OCI-LY7 (cell line): Measurements from ENCODE around the gene HS1BP3. TPM values are rescaled to one million over a fixed set of nuclear protein-coding genes. Genes with fewer than 3 reads are reported as not detected.

Experiments used
- BruUV-seq: library from RNA; stranded (reverse); fragments of 400-500 nt; replicated peaks from 2 replicates; lab custom pipeline; 2021; lab: Mats Ljungman, UMichigan
- CTCF ChIA-PET: fragments of 300-600 bp; sonication (Branson Sonifier 250); formaldehyde crosslinking; loops from one replicate; lab custom pipeline; 2022; ENCODE audit warnings: antibody characterized with exemption; ENCODE audit not compliant: unreplicated experiment; lab: Charles Lee
- POLR2A ChIA-PET: fragments of 300-600 bp; sonication (Branson Sonifier 250); formaldehyde crosslinking; loops from one replicate; lab custom pipeline; 2022; ENCODE audit warnings: antibody characterized with exemption; lab: Charles Lee
- DNase-seq: peaks from one replicate; pipeline ENCODE4 v3.0.0-alpha.2; 2015; ENCODE audit warnings: low spot score
- H2AFZ ChIP-seq: fragments of 200-600 bp; sonication (generic), shearing (Covaris generic); 2 replicates; pipeline ENCODE4 v1.6.1; 2014; ENCODE audit warnings: mild to moderate bottlenecking, antibody characterized with exemption, low read length, moderate library complexity
- H3K27ac ChIP-seq: fragments of 200-600 bp; sonication (generic); 2 replicates; pipeline ENCODE4 v1.5.1; 2014; ENCODE audit warnings: mixed run types, low read depth, mild to moderate bottlenecking, moderate library complexity, low read length, inconsistent platforms; ENCODE audit not compliant: poor library complexity, severe bottlenecking
- H3K36me3 ChIP-seq: fragments of 200-600 bp; sonication (generic); 2 replicates; pipeline ENCODE4 v1.6.1; 2014; ENCODE audit warnings: mild to moderate bottlenecking, antibody characterized with exemption, low read length, moderate library complexity, mixed read lengths; ENCODE audit not compliant: insufficient read depth
- H3K4me1 ChIP-seq: fragments of 200-600 bp; sonication (generic); 2 replicates; pipeline ENCODE4 v1.5.1; 2014; ENCODE audit warnings: mild to moderate bottlenecking, low read length; ENCODE audit not compliant: insufficient read depth, poor library complexity, severe bottlenecking
- H3K4me2 ChIP-seq: fragments of 200-600 bp; sonication (generic); 2 replicates; pipeline ENCODE4 v1.6.1; 2014; ENCODE audit warnings: mild to moderate bottlenecking, low read length
- H3K4me3 ChIP-seq: fragments of 200-600 bp; sonication (generic); 2 replicates; pipeline ENCODE4 v1.5.1; 2014; ENCODE audit warnings: mild to moderate bottlenecking, low read depth, low read length; ENCODE audit not compliant: poor library complexity, severe bottlenecking
- H3K79me2 ChIP-seq: fragments of 200-600 bp; sonication (generic); 2 replicates; pipeline ENCODE4 v1.6.1; 2016; ENCODE audit warnings: low read depth, mild to moderate bottlenecking, low read length, moderate library complexity, mixed read lengths; ENCODE audit not compliant: insufficient read depth
- H3K9me2 ChIP-seq: fragments of 200-600 bp; sonication (generic); 2 replicates; pipeline ENCODE4 v1.6.1; 2016; ENCODE audit warnings: mild to moderate bottlenecking, low read length, mixed read lengths; ENCODE audit not compliant: insufficient read depth
- H3K9me3 ChIP-seq: fragments of 200-600 bp; sonication (generic); 2 replicates; pipeline ENCODE4 v1.6.1; 2014; ENCODE audit warnings: mild to moderate bottlenecking, mixed run types, low read length, mixed read lengths
- H4K20me1 ChIP-seq: fragments of 200-600 bp; sonication (generic); 2 replicates; pipeline ENCODE4 v1.6.1; 2014; ENCODE audit warnings: mild to moderate bottlenecking, antibody characterized with exemption, low read length, moderate library complexity, mixed read lengths; ENCODE audit not compliant: insufficient read depth
- EZH2phosphoT487 ChIP-seq: fragments of 200-600 bp; sonication (generic); IDR thresholded peaks from 2 replicates; pipeline ENCODE4 v1.6.1; 2018; ENCODE audit warnings: low read depth, borderline replicate concordance, mild to moderate bottlenecking, mixed run types, antibody characterized with exemption, low read length, moderate library complexity, mixed read lengths
- intact Hi-C: fragments of 100-400 bp; cut with micrococcal nuclease; formaldehyde crosslinking; loops from one replicate; pipeline ENCODE4 v1.10.0; 2022; ENCODE audit not compliant: unreplicated experiment
- total RNA-seq, 2 experiments: library from RNA; depleted of rRNA in 1 of 2; stranded (reverse); fragments of >200 nt in 1 of 2; shearing (Covaris generic) in 1 of 2; gene quantifications; 2 replicates each; pipeline ENCODE4 v1.2.3, GENCODE V29; 2014 to 2022
- TF ChIP-seq, protein P1 (sequence below): fragments of 200-600 bp; sonication (generic); conservative IDR thresholded peaks from 2 replicates; pipeline ENCODE4 v1.5.1; 2014; ENCODE audit warnings: mild to moderate bottlenecking, antibody characterized with exemption, low read length, moderate library complexity, mixed read lengths

HS1BP3 gene
- total RNA-seq, 2 experiments from 2014 or later, result 10.6 to 15.2 TPM

GRCh38 chr2:20692081-20692480 lies 41.2 kb upstream of the HS1BP3 start:
- BruUV-seq, result no TSS peak
- no peak overlapping the region for H3K27ac ChIP-seq
- no peaks in the 10 kb centered on the region for H3K9me2 ChIP-seq
- peaks cover 30% of the 10 kb centered on the region for H3K4me1 ChIP-seq
- ChIA-PET POLR2A (interaction anchor here (0.9 to 4.2 kb wide), 4 partner anchors 15 to 55 kb away, joined by 3 to 27 read pairs (median 7); partner anchors contain the start of gene HS1BP3), CTCF (interaction anchor here (1.8 kb wide), 1 partner anchor 16 kb away, joined by 8 read pairs; no protein-coding TSS in a partner anchor)
- H2AFZ ChIP-seq, result no peak overlapping the region
- H3K9me3 ChIP-seq, result no peaks in the 10 kb centered on the region
- H3K4me2 ChIP-seq, result no peak overlapping the region
- H3K79me2 ChIP-seq, result no peaks in the 10 kb centered on the region
- intact Hi-C loops, result no loop called here
- no peak for DNase-seq
- TF ChIP-seq, protein P1, sequence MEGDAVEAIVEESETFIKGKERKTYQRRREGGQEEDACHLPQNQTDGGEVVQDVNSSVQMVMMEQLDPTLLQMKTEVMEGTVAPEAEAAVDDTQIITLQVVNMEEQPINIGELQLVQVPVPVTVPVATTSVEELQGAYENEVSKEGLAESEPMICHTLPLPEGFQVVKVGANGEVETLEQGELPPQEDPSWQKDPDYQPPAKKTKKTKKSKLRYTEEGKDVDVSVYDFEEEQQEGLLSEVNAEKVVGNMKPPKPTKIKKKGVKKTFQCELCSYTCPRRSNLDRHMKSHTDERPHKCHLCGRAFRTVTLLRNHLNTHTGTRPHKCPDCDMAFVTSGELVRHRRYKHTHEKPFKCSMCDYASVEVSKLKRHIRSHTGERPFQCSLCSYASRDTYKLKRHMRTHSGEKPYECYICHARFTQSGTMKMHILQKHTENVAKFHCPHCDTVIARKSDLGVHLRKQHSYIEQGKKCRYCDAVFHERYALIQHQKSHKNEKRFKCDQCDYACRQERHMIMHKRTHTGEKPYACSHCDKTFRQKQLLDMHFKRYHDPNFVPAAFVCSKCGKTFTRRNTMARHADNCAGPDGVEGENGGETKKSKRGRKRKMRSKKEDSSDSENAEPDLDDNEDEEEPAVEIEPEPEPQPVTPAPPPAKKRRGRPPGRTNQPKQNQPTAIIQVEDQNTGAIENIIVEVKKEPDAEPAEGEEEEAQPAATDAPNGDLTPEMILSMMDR, result no peak
- TF ChIP-seq EZH2phosphoT487, result no peak
- no peaks in the 10 kb centered on the region for H4K20me1 ChIP-seq
- H3K36me3 ChIP-seq, result peaks cover 18% of the 10 kb centered on the region; the same call in 1 of the 2 replicates
- no peak overlapping the region for H3K4me3 ChIP-seq

GRCh38 chr2:20691076-20691734 lies 40.3 kb upstream of the HS1BP3 start:
- Histone ChIP-seq H3K4me2 (no peak overlapping the region), H3K4me3 (no peak overlapping the region), H3K4me1 (peaks cover 26% of the 10 kb centered on the region), H3K9me3 (no peaks in the 10 kb centered on the region), H3K79me2 (no peaks in the 10 kb centered on the region), H3K27ac (no peak overlapping the region), H3K36me3 (peaks cover 23% of the 10 kb centered on the region; the same call in 1 of the 2 replicates), H2AFZ (no peak overlapping the region), H4K20me1 (no peaks in the 10 kb centered on the region), H3K9me2 (no peaks in the 10 kb centered on the region)
- no peak for TF ChIP-seq EZH2phosphoT487
- DNase-seq, result no peak
- ChIA-PET CTCF (no interaction called here), POLR2A (interaction anchor here (0.7 to 0.8 kb wide), 2 partner anchors 9 to 15 kb away, joined by 3 read pairs; no protein-coding TSS in a partner anchor)
- intact Hi-C loops, result no loop called here
- no TSS peak for BruUV-seq

DNA sequence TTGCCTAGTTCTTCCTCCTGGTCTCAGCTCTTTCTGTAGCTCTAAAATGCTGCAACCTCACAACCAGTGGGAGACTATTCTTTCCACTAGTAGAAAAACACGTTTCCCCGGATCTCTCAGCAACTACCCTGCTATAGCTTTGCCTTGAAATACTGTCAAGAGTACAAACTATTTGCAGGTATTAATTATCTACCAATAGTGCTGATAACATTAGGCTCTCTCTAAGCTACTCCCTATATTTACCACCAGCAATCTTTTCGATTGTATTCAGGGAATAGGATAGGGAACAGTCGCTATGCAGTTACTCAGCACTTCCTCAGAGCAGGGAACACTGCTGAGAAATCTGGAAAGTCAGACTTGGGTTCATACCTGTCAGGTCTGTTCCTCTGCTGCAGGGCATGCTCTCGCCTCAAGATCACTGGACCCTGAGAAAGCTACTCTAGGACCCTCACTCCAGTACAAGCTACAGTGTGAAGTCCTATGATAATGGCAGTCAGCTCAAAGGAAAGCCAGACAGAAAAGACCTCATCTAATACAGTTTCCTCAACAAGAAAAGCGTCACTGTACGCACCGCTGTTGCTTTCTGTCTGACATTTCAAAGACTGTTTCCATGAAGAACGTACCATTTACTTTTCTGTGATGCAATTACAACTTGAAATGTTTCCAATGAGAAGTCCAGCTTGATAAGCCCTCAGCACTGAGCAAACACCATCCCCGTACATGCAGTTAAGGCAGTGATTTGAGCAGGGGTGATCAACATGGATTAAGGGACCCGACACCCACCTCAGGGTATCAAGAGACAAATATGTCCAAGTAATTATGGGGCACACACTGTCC lies 38.7 kb upstream of the HS1BP3 start:
- TF ChIP-seq, protein P1, result no peak
- no peak for TF ChIP-seq EZH2phosphoT487
- Histone ChIP-seq H2AFZ (no peak overlapping the region), H3K36me3 (peaks cover 27% of the 10 kb centered on the region; the same call in 1 of the 2 replicates), H3K79me2 (no peaks in the 10 kb centered on the region), H3K9me3 (no peaks in the 10 kb centered on the region), H3K4me2 (no peak overlapping the region), H3K4me3 (no peak overlapping the region), H4K20me1 (no peaks in the 10 kb centered on the region), H3K9me2 (no peaks in the 10 kb centered on the region), H3K4me1 (peaks cover 10% of the 10 kb centered on the region), H3K27ac (no peak overlapping the region)
- no TSS peak for BruUV-seq
- intact Hi-C loops, result no loop called here
- POLR2A ChIA-PET, result interaction anchor here (0.6 kb wide), 1 partner anchor 64 kb away, joined by 4 read pairs; no protein-coding TSS in a partner anchor
- no peak for DNase-seq
- CTCF ChIA-PET, result no interaction called here
